ENCODE measurements around the gene TDRD12. TPM values are rescaled to one million over a fixed set of nuclear protein-coding genes. Genes with fewer than 3 reads are reported as not detected.
"Not testable (repeated sequence)": the region's sequence is repeated elsewhere in the genome, so short reads cannot be mapped to it uniquely, and the experiment has no call there.

TDRD12 gene
- polyA plus RNA-seq, 4 donors = 0.11 to 1.2 (median 0.67) TPM

DNA sequence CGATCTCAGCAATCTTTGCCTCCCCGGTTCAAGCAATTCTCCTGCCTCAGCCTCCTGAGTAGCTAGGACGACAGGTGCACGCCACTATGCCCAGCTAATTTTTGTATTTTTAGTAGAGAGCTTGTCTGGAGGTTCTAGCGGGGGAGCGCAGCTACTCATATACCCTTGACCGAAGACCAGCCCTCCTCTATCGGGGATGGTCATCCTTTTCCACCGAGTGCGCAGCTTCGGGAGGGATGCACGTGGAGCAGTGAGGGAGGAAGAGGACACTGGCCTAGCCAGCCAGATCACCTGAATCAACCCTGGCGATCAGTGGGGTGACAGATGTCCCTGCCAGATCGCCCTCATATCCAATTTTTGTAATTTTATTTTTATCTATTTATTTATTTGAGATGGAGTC lies 143.2 kb downstream of the TDRD12 start:
- no peak for DNase-seq (ENCODE audit: low read depth in 4 of 4, low spot score in 2 of 4)

DNA sequence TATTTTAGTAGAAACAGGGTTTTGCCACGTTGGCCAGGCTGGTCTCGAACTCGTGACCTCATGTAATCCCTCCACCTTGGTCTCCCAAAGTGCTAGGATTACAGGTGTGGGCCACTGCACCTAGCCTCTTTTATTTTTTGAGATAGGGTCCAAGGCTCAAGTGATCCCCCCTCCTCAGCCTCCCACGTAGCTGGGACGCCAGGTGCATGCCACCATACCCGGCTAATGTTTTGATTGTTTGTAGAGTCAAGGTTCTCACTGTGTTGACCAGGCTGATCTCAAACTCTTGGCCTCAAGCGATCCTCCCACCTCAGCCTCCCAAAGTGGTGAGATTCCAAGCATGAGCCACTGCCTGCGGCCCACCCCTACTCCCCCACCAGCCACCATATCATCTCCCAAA lies 143.7 kb downstream of the TDRD12 start:
- DNase-seq (ENCODE audit: low read depth in 4 of 4, low spot score in 2 of 4) = no peak

DNA sequence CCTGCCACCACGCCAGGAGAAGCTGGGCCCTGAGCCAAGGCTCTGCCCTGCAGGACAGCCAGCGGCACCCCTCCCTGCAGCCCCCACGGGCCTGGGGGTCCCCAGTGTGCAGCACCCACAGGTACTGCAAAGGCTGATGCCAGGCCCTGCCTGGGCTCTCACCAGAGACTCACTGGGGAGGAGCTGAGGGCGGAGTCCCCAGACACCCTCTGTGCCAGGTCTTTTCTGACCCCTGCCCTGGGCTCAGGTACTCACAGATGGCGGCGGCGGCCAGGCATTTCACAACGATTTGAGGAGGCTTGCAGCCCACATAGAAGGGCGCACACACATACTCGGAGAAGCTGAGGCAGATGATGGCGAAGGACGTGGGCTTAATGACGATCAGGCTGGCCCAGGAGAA lies 144.3 kb downstream of the TDRD12 start:
- no peak for DNase-seq (ENCODE audit: low read depth in 4 of 4, low spot score in 2 of 4)

DNA sequence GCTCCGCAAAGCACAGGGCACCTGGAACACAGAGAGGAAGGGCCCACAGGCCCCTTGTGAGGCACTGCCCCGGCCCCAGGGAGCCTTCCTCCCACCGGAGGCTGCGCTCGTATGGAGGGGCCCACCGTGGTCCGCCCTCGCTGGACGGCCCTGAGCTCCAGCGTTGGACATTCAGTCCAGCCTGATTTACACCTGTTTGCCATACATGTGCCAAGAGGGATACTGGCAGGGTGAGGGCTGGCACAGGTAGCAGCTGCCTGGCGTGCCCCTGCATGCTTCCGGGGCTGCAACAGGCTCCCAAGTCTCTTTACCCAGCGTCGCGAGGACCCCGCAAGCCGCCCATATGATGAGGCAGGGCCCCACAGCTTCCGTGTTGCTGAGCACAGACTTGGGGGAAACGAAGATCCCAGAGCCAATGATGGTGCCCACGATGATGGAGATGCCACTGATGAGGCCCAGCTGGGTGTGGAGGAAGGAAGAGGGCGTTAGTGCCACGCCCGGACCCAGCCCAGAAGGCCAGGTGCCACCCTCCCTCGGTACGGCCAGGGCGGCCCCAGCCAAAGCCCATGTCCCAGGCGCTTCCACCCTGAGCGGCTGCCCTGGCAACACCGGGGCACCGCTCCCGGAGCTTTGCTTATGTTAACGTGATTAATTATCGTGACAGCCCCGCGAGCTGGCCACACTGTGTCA lies 144.9 kb downstream of the TDRD12 start:
- no peak for DNase-seq (ENCODE audit: low read depth in 4 of 4, low spot score in 2 of 4)

DNA sequence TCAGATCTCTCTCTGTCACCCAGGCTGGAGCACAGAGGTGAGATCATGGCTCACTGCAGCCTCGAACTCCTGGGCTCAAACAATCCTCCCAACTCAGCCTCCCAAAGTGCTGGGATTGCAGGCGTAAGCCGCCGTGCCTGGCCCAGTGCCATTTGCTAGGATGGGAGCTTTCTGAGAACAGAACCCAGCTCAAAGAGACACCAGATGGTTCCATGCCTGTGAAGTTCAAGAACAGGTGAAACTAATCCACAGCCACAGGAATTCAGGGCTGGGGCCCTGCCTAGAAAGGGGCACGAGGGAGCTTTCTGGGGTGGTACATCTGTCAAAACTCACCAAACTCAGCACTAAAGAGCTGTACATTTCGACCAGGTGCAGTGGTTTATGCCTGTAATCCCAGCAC lies 145.8 kb downstream of the TDRD12 start:
- no peak for DNase-seq (ENCODE audit: low read depth in 4 of 4, low spot score in 2 of 4)

DNA sequence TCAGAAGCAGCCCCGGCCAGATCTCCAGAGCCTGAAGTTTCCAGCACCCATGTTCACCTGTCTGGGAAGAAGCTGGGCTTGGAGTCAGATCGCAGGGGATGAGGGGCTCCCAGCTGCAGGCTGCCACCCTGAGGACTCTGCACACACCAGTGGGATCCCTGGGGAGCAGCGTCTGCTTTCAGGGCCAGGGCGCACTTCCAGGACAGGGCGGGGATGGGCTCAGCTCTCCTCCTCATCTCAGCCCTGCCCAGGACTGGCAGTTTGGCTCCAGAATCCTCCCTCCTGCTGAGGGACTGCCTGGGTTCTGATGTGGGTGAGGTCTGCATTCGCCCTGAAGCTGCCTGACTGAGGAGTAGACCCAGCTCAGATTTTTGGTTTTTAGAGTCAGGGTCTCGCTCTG lies 146.5 kb downstream of the TDRD12 start:
- DNase-seq (ENCODE audit: low read depth in 4 of 4, low spot score in 2 of 4) = no peak

DNA sequence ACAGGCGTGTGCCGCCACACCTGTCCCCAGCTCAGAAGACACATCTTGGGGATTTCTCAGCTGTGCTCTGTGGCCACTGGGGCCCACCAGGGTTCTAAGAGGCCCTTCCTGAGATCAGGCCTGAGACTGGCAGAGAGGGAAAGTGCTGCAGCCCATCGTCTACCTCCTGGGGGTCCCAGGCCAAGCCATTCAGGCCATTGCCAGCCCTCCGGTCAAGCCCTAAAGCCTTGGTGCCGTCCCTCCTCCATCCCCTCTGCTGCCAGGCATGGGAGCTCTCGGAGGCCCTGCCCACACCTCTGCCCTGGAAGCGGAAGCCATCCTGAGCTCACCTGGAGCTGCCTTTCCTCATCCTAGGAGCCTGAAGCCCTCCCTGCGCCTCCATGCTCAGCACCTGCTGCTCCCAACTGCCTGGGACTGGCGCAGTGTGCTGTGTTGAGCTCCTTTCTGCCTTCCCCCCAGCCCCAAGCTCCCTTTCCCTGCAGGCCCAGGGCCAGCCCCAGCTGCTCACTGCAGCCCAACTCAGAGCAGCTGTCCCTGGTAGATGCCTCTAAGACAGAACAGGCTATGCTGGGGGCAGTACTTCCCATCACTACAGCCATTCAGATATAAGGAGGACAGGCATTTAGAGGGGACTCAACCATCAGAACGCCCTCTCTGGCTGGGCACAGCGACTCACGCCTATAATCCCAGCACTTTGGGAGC lies 147.1 kb downstream of the TDRD12 start:
- DNase-seq (ENCODE audit: low read depth in 4 of 4, low spot score in 2 of 4) = no peak

DNA sequence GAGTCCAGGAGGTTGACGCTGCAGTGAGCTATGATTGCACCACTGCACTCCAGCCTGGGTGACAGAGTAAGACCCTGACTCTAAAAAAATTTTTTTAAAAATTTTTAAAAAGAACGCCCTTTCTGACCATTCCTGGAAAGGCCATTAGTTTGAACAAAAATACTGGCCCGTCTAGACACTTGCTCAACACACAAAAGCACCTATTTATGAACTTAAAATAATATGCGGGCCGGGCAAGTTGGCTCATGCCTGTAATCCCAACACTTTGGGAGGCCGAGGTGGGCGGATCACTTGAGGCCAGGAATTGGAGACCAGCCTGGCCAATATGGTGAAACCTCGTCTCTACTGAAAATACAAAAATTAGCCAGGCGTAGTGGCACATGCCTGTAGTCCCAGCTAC lies 147.9 kb downstream of the TDRD12 start:
- DNase-seq (ENCODE audit: low read depth in 4 of 4, low spot score in 2 of 4) = not testable (repeated sequence)

DNA sequence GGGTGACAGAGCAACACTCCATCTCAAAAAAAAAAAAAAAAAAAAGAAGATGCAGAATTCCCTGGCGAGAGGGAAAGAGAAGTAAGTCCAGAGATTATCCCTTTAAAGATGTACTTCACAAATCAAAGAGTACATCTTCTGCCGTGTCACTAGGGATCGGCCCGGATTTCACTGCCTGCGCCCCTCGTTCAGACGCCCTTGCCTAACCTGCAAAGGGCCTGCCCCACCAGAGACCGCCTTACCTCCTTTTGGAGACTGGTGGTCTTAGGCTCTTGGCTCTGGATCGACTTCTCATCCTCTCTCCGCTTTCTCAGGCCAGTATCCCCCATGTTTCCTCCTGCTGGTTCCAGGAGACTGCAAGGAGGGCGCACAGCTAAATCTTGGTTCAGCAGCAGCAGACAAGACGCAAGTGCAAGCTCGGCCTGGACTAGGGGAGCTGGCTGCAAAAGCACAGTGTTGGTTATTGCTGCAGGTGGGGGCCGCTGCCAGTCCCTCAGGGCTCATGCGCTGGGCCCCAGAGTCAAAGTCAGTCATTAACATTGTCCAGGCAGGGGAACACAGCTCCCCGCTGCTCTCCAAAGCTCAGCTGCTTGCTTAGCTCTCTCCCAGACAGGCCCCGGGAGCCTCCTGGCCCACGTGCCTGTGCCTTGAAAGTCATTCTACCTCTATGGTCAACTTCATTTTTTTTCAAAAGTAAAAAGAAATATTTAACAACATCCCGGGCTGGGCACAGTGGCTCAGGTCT lies 148.8 kb downstream of the TDRD12 start:
- no peak for DNase-seq (ENCODE audit: low read depth in 4 of 4, low spot score in 2 of 4)

DNA sequence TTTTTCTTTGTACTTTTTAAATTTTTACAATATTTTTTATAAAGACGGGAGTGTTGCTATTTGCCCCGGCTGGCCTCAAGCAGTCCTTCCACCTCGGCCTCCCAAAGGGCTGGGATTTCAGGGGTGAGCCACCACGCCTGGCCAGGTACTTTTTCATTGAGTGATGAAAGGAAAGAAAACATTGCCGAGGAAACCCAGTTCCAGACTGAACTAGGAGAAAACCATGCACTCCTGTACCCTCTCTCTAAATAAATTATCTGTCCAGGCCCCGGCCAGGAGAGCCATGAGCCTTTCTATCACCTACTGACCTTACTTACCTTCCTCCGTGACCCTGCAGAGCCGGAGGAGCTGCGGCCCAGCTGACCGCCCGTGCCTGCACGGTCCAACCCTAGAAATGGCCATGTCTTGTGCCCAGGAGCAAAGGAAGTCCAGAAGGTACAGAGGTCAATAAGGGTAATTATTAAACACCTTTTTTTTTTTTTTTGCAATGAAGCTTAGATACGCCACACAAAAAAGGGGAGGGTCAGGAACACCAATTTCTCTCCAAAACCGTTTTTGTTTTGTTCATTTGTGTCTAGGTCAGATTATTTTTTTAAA lies 149.9 kb downstream of the TDRD12 start, which contains the start of gene SLC7A9:
Gene SLC7A9 (minus strand): TSS at position 399 of the 597 bp plus-strand sequence. CDS start 1,233 bp downstream, outside the sequence.
- no peak for DNase-seq (ENCODE audit: low read depth in 4 of 4, low spot score in 2 of 4)

DNA sequence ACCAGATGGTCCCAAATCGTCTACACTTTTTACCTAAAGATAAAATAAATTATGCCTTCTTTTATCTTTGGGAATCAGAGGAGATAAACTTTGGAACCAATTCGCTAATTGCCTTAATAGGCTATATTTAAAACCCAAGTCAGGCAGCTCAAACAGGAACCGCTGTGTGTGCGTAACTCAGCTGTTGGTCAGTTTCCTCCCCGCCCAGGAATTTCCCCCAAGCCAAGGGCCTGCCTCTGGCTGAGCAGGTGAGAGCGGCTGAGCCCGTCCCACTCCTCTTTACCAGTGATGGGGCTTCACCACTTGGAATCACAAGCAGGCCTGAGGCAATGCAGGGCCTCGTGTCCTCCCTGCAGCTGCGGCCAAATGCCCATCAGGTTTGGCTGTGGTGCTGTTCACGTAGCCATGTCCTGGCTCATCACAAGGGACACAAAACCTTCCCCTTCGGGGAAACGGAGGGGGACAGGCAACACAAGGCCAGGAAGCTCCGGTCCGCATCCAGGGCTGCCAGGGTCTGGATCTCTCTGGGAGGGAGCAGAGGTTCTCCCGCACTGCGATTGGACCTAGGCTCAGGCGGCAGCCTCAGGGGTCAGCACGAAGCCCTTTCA lies 150.5 kb downstream of the TDRD12 start:
- DNase-seq (ENCODE audit: low read depth in 4 of 4, low spot score in 2 of 4) = no peak

DNA sequence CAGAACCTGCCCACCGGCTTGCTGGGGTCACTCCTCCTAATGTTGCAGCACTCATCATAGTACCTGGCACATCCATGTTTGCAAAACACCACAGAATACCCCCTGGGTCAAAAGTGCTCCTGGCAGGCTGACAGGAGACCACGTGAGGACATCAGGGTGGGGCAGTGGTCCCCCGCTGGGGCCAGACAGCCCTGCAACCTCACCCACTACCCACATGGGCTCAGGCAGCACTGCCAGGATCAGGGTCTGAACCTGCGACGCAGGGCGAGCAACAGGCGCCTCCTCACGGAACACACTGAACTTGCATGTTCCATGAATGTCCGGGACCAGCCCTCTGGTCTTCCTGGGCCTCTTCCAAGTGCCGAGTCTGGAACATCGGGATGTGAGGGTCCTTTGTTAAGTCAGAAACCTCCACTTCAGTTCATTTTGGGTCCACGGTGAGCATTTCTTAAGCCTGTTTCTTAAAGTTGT lies 151.4 kb downstream of the TDRD12 start:
- DNase-seq (ENCODE audit: low read depth in 4 of 4, low spot score in 2 of 4) = no peak

DNA sequence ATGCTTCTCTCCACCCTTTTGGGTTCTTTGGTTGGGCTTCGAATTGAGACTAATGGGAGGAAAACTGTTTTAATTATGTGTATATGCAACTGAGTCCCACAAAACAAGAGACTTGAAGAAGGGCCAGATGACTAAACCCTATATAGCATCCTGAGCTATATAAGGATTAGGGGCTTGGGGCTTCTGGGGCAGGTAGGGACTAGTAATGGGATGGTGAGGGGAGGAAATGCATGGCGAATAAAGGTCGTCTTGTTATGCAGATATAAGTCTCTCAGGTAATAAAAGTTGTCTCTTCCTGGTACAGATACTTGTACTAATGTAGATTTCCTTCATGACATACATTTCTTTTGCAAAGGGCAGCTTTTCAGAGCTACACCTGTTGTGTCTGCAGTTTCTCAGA lies 152.8 kb downstream of the TDRD12 start:
- DNase-seq (ENCODE audit: low read depth in 4 of 4, low spot score in 2 of 4) = no peak

DNA sequence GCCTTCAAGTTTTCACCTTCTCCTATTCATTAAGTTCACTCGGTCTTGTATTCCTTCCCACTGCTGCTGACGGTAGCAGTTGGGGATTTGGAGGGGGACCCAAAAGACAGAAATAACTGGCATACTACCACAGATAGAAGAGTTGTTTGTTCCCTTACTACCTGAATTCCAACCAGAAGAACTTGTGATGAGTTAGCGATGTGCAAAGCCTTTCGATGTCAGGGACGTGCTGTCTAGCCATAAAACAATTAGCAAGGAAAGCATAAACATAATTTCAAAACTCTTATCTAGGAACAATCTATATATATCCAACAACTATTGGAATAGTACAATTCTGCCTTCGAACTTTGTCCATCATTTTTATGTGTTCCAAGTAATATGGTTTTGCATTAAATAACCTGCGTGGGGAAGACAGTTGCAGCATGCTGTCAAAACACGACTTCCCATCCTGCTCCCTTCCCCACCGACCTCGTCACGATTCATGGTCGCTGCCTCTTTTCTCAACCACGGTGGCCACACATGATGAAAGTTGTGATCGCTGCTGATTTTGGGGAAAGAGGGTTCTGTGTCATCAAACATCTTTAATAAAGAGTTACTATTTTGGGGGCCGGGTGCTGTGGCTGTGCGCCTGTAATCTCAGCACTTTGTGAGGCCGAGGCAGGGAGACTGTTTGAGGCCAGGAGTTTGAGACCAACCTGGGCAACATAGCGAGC lies 153.8 kb downstream of the TDRD12 start:
- no peak for DNase-seq (ENCODE audit: low read depth in 4 of 4, low spot score in 2 of 4)

DNA sequence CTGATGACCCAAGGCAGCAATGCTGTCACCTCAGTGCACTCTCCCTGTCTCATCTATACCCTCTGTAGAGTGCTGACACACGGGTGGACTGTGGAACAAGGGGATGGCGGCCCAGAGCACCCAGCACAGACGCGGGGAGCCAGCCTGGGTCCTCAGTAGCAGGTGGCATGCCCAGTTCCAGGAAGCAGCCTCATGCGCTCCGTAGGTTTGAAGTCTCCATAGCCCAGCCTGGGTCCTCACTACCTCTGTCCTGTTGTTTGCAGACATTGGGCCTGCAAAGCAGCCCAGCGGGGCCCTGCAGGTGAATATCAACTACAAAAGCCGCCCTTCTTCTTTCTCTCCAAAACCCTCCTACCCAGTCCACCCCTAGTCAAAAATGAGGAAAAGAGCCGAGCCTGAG lies 155.0 kb downstream of the TDRD12 start:
- no peak for DNase-seq (ENCODE audit: low read depth in 4 of 4, low spot score in 2 of 4)

DNA sequence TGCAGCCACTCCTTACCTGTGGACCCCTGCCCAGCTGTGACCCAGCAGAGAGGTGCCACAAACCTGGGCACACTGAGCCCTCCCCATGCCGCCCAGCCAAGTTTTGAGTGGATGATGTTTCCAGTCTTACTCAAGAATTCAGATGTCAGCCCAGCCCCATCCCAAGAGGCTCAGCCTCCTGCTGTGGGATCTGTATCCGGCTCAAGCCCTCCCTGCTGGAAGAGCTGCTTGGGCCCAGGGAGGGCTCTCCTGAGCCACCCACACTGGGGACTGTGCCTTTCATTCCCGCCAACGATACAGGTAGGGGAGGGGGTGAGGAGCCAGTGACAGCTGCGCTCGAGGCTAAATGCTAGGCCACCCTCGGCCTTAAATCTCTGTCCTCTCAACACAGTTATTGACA lies 155.9 kb downstream of the TDRD12 start:
- no peak for DNase-seq (ENCODE audit: low read depth in 4 of 4, low spot score in 2 of 4)

DNA sequence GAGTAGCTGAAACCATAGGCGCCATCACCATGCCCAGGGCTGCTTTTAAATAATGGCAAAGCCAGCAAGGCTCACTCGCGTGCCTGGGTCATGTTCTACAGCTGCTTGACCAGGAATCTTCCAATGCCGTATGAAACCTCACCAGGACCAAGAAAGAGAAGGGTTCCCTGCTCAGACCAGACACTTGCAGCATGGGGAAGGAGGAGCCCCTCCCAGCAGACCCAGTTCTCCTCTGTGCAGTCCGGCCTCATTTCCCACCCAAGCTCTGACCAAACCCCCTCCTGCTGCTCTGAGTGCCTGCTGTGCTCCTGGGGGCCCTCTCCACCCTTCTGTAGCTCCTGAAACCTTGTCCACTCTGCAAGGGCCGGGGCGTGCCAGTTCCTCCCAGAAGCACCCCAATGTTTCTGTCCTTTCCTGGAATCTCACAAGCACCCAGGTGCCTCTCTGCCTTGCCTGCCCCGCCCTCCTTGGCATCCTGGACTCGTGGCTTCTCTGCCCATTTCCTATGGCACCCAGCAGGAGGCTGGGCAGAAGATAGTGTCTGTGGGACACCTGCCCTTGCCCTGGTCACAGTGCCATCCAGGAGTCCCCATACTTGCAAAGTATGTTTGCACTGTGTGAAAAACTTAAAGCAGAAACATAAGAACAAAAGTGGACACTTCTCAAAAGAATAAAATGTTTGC lies 156.8 kb downstream of the TDRD12 start:
- DNase-seq (ENCODE audit: low read depth in 4 of 4, low spot score in 2 of 4) = no peak

DNA sequence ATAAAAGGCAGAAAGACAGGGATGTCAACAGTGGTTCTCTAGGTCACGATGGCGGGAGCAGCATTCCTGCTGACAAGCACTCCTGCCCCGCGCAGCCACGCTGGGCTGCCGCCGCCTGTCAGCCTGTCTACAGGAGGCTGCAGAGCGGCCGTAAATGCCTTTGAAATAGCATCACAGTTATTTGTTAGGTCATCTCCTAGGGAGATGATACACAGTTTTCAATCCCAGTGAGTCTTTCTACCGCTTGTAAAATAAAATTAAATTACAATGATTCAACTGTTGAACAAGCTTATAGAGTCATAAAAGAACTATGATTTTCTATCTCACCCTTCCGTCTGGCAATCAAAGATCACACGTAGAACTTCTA lies 157.3 kb downstream of the TDRD12 start:
- DNase-seq (ENCODE audit: low read depth in 4 of 4, low spot score in 2 of 4) = no peak
